ENCODE measurements around the gene SETD1A. TPM values are rescaled to one million over a fixed set of nuclear protein-coding genes. Genes with fewer than 3 reads are reported as not detected.

SETD1A gene
- total and polyA plus RNA-seq, 9 of the 15 experiments (the other 6 are each of a cell fraction or from before 2014, with no cell fraction given), result 0.08 to 36.0 (median 4.2) TPM

GRCh38 chr16:30934827-30935557 is 22.6 kb upstream of the SETD1A start (continued):
- TF ChIP-seq PKNOX1 (IDR thresholded peaks at IDR 0.05) (peak; percentile 63), TEAD4 (IDR thresholded peaks at IDR 0.05; ENCODE audit: low read length) (no peak), TEAD4 (CRISPR knock-in tag; IDR thresholded peaks at IDR 0.05; ENCODE audit: borderline replicate concordance) (no peak), FOXA3 (CRISPR knock-in tag; conservative IDR thresholded peaks at IDR 0.05 in 1 of 2, IDR thresholded peaks at IDR 0.05 in 1 of 2) (0 out of 4 replicates have a peak, but pooled peaks of 1 of the 2 experiments have one; percentile 45), HDGF (IDR thresholded peaks at IDR 0.05) (0 out of 2 replicates have a peak, but pooled peaks have one; percentile 74), RUNX1 (IDR thresholded peaks at IDR 0.05; ENCODE audit: low read depth) (no peak), NBN (IDR thresholded peaks at IDR 0.05; ENCODE audit: low read depth) (0 out of 2 replicates have a peak, but pooled peaks have one; percentile 38), ZNF3 (CRISPR knock-in tag; IDR thresholded peaks at IDR 0.05) (no peak), HDAC1 (IDR thresholded peaks at IDR 0.05) (peak in 1 of 2 experiments; percentile 39; a peak in 1 of 4 replicates), MEIS2 (IDR thresholded peaks at IDR 0.05; ENCODE audit: partially characterized antibody) (peak; percentile 50), RCOR1 (IDR thresholded peaks at IDR 0.05; ENCODE audit: borderline replicate concordance in 1 of 2, low read depth in 2 of 2, low read length in 2 of 2) (peak in 1 of 2 experiments; percentile 74; a peak in 2 of 4 replicates), ZFPM2 (CRISPR knock-in tag; IDR thresholded peaks at IDR 0.05) (no peak), ELK3 (CRISPR knock-in tag; IDR thresholded peaks at IDR 0.05) (no peak), FOXK2 (conservative IDR thresholded peaks at IDR 0.05 in 1 of 2, IDR thresholded peaks at IDR 0.05 in 1 of 2; ENCODE audit: low read depth in 2 of 2) (peak in 1 of 2 experiments; percentile 25; a peak in 1 of 4 replicates), ZNF140 (CRISPR knock-in tag; IDR thresholded peaks at IDR 0.05) (no peak), YY1 (IDR thresholded peaks at IDR 0.05; ENCODE audit: borderline replicate concordance in 1 of 3, control insufficient read depth in 1 of 3, extremely low read depth in 1 of 3, insufficient read depth in 3 of 3, insufficient read length in 1 of 3, insufficient replicate concordance in 2 of 3, low read depth in 1 of 3, low read length in 2 of 3) (peak in 2 of 3 experiments; percentile 46 to 66), ZNF766 (CRISPR knock-in tag; conservative IDR thresholded peaks at IDR 0.05) (0 out of 2 replicates have a peak, but pooled peaks have one; percentile 46), ELF4 (CRISPR knock-in tag; IDR thresholded peaks at IDR 0.05) (no peak), CREM (IDR thresholded peaks at IDR 0.05; ENCODE audit: low read depth) (peak; percentile 29; the same call in 1 of the 2 replicates)
- TF ChIP-seq, protein P1, sequence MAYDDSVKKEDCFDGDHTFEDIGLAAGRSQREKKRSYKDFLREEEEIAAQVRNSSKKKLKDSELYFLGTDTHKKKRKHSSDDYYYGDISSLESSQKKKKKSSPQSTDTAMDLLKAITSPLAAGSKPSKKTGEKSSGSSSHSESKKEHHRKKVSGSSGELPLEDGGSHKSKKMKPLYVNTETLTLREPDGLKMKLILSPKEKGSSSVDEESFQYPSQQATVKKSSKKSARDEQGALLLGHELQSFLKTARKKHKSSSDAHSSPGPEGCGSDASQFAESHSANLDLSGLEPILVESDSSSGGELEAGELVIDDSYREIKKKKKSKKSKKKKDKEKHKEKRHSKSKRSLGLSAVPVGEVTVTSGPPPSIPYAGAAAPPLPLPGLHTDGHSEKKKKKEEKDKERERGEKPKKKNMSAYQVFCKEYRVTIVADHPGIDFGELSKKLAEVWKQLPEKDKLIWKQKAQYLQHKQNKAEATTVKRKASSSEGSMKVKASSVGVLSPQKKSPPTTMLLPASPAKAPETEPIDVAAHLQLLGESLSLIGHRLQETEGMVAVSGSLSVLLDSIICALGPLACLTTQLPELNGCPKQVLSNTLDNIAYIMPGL (CRISPR knock-in tag; IDR thresholded peaks at IDR 0.05), result no peak
- TF ChIP-seq, protein P2, sequence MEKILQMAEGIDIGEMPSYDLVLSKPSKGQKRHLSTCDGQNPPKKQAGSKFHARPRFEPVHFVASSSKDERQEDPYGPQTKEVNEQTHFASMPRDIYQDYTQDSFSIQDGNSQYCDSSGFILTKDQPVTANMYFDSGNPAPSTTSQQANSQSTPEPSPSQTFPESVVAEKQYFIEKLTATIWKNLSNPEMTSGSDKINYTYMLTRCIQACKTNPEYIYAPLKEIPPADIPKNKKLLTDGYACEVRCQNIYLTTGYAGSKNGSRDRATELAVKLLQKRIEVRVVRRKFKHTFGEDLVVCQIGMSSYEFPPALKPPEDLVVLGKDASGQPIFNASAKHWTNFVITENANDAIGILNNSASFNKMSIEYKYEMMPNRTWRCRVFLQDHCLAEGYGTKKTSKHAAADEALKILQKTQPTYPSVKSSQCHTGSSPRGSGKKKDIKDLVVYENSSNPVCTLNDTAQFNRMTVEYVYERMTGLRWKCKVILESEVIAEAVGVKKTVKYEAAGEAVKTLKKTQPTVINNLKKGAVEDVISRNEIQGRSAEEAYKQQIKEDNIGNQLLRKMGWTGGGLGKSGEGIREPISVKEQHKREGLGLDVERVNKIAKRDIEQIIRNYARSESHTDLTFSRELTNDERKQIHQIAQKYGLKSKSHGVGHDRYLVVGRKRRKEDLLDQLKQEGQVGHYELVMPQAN (IDR thresholded peaks at IDR 0.05; ENCODE audit: borderline replicate concordance), result no peak
